Panc1 (cell line): Measurements from ENCODE around the gene CHST15. TPM values are rescaled to one million over a fixed set of nuclear protein-coding genes. Genes with fewer than 3 reads are reported as not detected.

Experiments used
- ATAC-seq: fragments of 200-7000 bp; cut with Tn5 transposase; 2 replicates; pipeline ENCODE4 v1.9.1; 2020; ENCODE audit warnings: mild to moderate bottlenecking, moderate library complexity
- BruUV-seq: library from RNA; stranded (reverse); fragments of 400-500 nt; replicated peaks from 2 replicates; lab custom pipeline; 2021; lab: Mats Ljungman, UMichigan
- CTCF ChIA-PET: fragments of 300-600 bp; sonication (Branson Sonifier 250); formaldehyde crosslinking; loops from one replicate; lab custom pipeline; 2022; ENCODE audit warnings: antibody characterized with exemption; lab: Charles Lee
- POLR2A ChIA-PET: fragments of 300-600 bp; sonication (Branson Sonifier 250); formaldehyde crosslinking; loops from one replicate; lab custom pipeline; 2022; ENCODE audit warnings: antibody characterized with exemption; lab: Charles Lee
- DNase-seq: peaks from one replicate; pipeline ENCODE4 v3.0.0-alpha.2; 2010; ENCODE audit warnings: low read depth, low spot score
- H3K27ac ChIP-seq: 2 replicates; pipeline ENCODE4 v1.5.1; 2011; ENCODE audit warnings: mild to moderate bottlenecking, low read length, inconsistent platforms
- H3K27me3 ChIP-seq: fragments of 200-500 bp; sonication (Bioruptor generic); 2 replicates; pipeline ENCODE4 v1.6.0; 2014; ENCODE audit warnings: low read length, inconsistent platforms; ENCODE audit not compliant: control insufficient read depth, insufficient read depth
- H3K36me3 ChIP-seq: fragments of 200-500 bp; sonication (Bioruptor generic); 2 replicates; pipeline ENCODE4 v1.5.1; 2014; ENCODE audit warnings: inconsistent platforms, mild to moderate bottlenecking, low read length, moderate library complexity; ENCODE audit not compliant: control insufficient read depth, insufficient read depth
- H3K4me1 ChIP-seq: 2 replicates; pipeline ENCODE4 v1.5.1; 2011; ENCODE audit warnings: inconsistent platforms, mild to moderate bottlenecking, low read length, moderate library complexity; ENCODE audit not compliant: control insufficient read depth, insufficient read depth
- H3K4me3 ChIP-seq, 2 experiments: 2 replicates each; pipeline ENCODE4 v1.5.1; 2011 to 2012; ENCODE audit warnings: low read depth in 2 of 2, low read length in 2 of 2, mild to moderate bottlenecking in 2 of 2, inconsistent platforms in 1 of 2, moderate library complexity in 1 of 2
- H3K9me3 ChIP-seq: fragments of 200-500 bp; sonication (Bioruptor generic); 2 replicates; pipeline ENCODE4 v1.5.1; 2014; ENCODE audit warnings: low read depth, mild to moderate bottlenecking, inconsistent platforms, low read length, moderate library complexity; ENCODE audit not compliant: control insufficient read depth, insufficient read depth
- CTCF ChIP-seq: fragments of 450-650 bp; IDR thresholded peaks from 2 replicates; pipeline ENCODE4 v1.5.1; 2017; ENCODE audit warnings: mild to moderate bottlenecking
- POLR2AphosphoS5 ChIP-seq: IDR thresholded peaks from 2 replicates; pipeline ENCODE4 v1.6.1; 2012; ENCODE audit warnings: mild to moderate bottlenecking, low read depth, low read length, moderate library complexity
- REST ChIP-seq, 2 experiments: IDR thresholded peaks; 2 replicates each; pipeline ENCODE4 v1.6.1; 2011 to 2012; ENCODE audit warnings: low read depth in 2 of 2, control low read depth in 1 of 2, low read length in 1 of 2, mild to moderate bottlenecking in 1 of 2, moderate library complexity in 1 of 2; ENCODE audit not compliant: insufficient read depth in 1 of 2
- SIN3A ChIP-seq: IDR thresholded peaks from 2 replicates; pipeline ENCODE4 v1.6.1; 2012; ENCODE audit warnings: low read depth, mild to moderate bottlenecking, low read length, moderate library complexity, borderline replicate concordance; ENCODE audit not compliant: insufficient read depth
- TCF7L2 ChIP-seq: IDR thresholded peaks from 2 replicates; pipeline ENCODE4 v1.6.1; 2011; ENCODE audit warnings: mild to moderate bottlenecking, low read depth, low read length, inconsistent platforms
- in situ Hi-C: cut with HindIII; loops from 2 replicates; pipeline ENCODE4 v1.10.0; 2016; ENCODE audit warnings: low sequenced_read_pairs, low pct_unique_long_range_greater_than_20kb
- intact Hi-C: fragments of 100-400 bp; cut with micrococcal nuclease; formaldehyde crosslinking; loops from one replicate; pipeline ENCODE4 v1.10.0; 2022; ENCODE audit not compliant: unreplicated experiment
- total RNA-seq: library from RNA; stranded (reverse); gene quantifications from one replicate; pipeline ENCODE4 v1.2.1, GENCODE V29; 2021; ENCODE audit not compliant: unreplicated experiment

Gene CHST15
- total RNA-seq, 1 experiment from 2014 or later = 33.2 TPM

GRCh38 chr10:124007102-124007772, 86.2 kb downstream of the CHST15 start:
- no peak for TF ChIP-seq TCF7L2
- TF ChIP-seq CTCF = no peak
- no peak for TF ChIP-seq REST (IDR thresholded peaks at IDR 0.05; ENCODE audit: insufficient read depth in 1 of 2, low read depth in 2 of 2, low read length in 1 of 2)
- TF ChIP-seq SIN3A = no peak
- TF ChIP-seq POLR2AphosphoS5 = no peak
- ATAC-seq (no peak), DNase-seq (no peak)
- ChIA-PET POLR2A (no interaction called here), CTCF (no interaction called here)
- Histone ChIP-seq H3K27ac (no peak overlapping the region), H3K9me3 (no peaks in the 10 kb centered on the region), H3K27me3 (no peaks in the 10 kb centered on the region), H3K36me3 (no peaks in the 10 kb centered on the region), H3K4me1 (no peaks in the 10 kb centered on the region), H3K4me3 (no peak overlapping the region)
- no TSS peak for BruUV-seq
- intact Hi-C loops = no loop called here
- in situ Hi-C loops = no loop called here

- ATAC-seq (no peak), DNase-seq (no peak)
- in situ Hi-C loops (no loop called here), intact Hi-C loops (no loop called here)
- TF ChIP-seq CTCF (no peak), REST (IDR thresholded peaks at IDR 0.05; ENCODE audit: insufficient read depth in 1 of 2, low read depth in 2 of 2, low read length in 1 of 2) (no peak), TCF7L2 (no peak), SIN3A (no peak), POLR2AphosphoS5 (no peak)
- Histone ChIP-seq H3K36me3 (no peaks in the 10 kb centered on the region), H3K27me3 (no peaks in the 10 kb centered on the region), H3K4me1 (no peaks in the 10 kb centered on the region), H3K4me3 (no peak overlapping the region), H3K9me3 (no peaks in the 10 kb centered on the region), H3K27ac (no peak overlapping the region)
- CTCF ChIA-PET = no interaction called here
- POLR2A ChIA-PET = no interaction called here
- no TSS peak for BruUV-seq
Measured at GRCh38 chr10:124006526-124006925, 86.9 kb downstream of the CHST15 start.
